Non-pigmented ciliary epithelial cell (primary cell): ENCODE results near the gene FAM24B.

Experiments used
- DNase-seq: peaks from one replicate; pipeline ENCODE4 v3.0.0-alpha.2; 2010; ENCODE audit warnings: low read depth

The FAM24B gene

DNA sequence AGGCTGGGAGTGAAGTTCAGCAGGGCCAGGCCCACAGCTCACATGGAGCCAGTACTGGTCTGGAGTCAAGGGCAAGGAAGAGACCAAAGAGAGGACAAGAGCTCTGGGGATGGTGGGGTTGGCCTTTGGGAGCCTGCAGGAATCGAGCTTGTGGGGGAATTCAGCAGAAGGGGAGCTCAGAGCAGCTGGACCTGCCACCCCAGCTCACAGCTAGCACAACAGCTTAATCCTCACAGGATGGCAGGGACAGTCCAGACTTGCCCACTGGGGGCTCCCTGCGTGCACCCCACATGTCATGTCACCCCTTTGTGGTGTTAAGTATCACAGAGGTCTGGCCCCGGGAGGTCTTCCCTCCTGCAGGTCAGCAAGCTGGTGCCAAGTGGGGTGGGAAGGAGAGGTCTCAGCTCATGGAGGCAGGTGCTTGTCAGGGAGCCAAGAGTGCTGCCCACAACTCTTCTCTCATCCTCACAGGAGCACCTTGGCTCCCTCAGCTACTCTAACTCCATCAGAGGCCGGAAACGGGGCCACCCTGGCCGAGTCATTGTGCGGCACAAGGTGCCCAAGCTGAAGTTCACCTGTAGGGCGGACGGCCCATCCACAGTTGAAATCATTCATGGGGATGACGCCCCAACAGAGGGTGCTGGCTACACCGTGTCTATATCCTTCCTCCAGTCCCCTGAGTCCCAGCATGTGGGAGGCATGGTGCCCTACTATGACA lies 56.2 kb downstream of the FAM24B start:
- no peak for DNase-seq

DNA sequence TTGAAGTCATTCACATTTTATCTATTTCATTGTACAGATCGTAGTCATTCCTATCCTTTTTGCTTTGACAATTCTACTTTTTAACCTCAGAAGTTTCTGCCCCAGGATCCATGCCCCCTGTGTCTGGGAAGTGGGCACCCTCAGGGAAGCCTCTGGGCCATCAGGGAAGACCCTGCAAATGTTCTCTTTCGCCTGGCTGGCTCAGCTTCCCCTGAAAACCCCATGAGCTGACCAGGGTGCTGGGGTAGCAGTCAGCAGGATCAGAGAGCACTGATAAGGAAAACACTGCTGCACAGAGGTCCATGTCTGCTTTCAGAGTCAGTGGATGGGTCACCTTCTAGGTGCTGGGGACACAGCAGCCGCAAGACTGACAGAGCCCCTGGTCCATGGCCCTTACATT lies 57.6 kb downstream of the FAM24B start:
- DNase-seq = no peak

DNA sequence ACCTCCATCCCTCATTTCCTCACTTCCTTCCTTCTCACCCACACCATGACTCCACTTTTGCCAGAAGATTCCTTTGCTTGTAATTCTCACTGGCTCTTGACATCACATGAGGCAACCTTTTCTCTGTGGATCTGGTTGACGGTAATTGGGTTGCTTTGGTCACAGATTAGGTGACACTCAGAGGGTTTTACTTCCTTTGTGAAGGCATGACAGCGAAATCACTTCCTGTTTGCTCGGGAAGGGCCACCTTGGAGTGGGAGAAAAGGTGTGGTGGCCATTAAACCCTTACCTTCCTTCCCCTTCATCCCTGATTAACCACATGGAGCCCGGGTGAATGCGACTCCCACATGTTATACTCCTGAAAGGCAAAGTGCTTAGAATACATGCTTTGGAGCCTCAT lies 63.9 kb downstream of the FAM24B start:
- DNase-seq = no peak

DNA sequence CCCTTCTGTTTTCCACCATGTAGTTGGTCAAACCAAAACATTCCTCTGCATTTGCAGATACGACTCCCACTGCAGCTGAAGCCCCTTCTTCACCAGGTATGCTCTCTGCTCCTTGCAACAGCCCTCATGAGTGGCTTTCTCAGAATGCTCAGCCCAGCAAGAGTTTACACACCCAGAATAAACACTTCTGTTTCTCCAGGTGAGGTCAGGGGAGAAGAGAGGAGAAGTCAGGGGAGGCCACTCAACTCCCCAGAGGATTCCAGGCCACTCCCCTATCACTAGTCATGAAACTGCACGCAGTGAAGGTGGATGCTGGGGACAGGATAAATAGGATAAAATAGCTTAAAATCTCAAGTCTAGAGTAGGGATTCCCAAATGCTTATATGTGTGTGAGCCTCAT lies 64.9 kb downstream of the FAM24B start:
- no peak for DNase-seq

DNA sequence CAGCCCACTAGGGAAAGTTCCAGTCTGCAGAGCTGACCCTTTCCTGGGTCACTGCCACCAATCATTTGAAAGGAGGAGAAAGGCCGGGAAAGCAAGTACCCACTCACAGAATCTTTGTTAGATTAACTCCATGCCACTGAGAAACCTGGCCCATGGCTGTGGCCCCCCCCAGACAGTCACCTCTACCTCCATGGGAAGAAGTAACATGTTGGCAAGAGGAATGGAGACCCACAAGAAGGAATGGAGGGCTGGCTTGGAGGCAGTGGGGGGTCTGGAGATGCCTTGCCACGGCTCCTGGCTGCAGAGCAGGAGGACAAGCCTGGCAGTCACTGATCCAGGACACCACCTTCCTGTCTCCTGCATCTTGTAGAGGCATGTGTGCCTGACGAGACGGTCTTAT lies 66.6 kb downstream of the FAM24B start:
- DNase-seq = no peak

DNA sequence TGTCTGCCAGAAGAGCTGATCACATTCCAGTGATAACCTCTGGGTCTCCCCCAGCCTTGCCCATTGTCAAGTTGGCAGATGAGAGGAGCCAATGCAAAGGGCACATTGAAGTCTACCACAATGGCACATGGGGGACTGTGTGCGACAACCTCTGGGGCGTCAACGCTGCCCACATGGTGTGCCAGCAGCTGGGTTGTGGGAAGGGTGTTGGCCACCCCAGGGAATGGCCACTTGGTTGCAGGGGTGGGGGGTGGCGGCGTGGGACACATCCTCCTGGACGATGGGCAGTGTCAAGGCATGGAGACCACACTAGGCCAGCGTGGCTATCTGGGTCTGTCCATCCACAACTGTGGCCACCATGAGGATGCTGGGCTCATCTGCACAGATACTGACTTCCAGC lies 77.1 kb downstream of the FAM24B start:
- DNase-seq = no peak
